T-helper 2 cell treated with Interferon-gamma antibody and Interleukin-4, amounts not matched to agents 5 μg/mL and 100 μg/mL, for 36 hours (primary cell): ENCODE measurements around the gene PTDSS2.

Source experiments
- DNase-seq: peaks from one replicate; pipeline ENCODE4 v3.0.0; 2021; ENCODE audit warnings: low spot score
- H3K27ac Mint-ChIP-seq: one replicate; pipeline ENCODE4 v1.8.0; 2021; ENCODE audit warnings: mild to moderate bottlenecking, mixed read lengths
- H3K27me3 Mint-ChIP-seq: one replicate; pipeline ENCODE4 v1.8.0; 2021; ENCODE audit warnings: low read depth, mixed read lengths
- H3K36me3 Mint-ChIP-seq: one replicate; pipeline ENCODE4 v1.8.0; 2021; ENCODE audit warnings: low read depth, mixed read lengths
- H3K4me1 Mint-ChIP-seq: one replicate; pipeline ENCODE4 v1.8.0; 2021; ENCODE audit warnings: low read depth, mixed read lengths
- H3K4me3 Mint-ChIP-seq: one replicate; pipeline ENCODE4 v1.8.0; 2022; ENCODE audit warnings: mild to moderate bottlenecking, moderate library complexity, mixed read lengths
- H3K9me3 Mint-ChIP-seq: one replicate; pipeline ENCODE4 v1.8.0; 2021; ENCODE audit warnings: mixed read lengths

The PTDSS2 gene

DNA sequence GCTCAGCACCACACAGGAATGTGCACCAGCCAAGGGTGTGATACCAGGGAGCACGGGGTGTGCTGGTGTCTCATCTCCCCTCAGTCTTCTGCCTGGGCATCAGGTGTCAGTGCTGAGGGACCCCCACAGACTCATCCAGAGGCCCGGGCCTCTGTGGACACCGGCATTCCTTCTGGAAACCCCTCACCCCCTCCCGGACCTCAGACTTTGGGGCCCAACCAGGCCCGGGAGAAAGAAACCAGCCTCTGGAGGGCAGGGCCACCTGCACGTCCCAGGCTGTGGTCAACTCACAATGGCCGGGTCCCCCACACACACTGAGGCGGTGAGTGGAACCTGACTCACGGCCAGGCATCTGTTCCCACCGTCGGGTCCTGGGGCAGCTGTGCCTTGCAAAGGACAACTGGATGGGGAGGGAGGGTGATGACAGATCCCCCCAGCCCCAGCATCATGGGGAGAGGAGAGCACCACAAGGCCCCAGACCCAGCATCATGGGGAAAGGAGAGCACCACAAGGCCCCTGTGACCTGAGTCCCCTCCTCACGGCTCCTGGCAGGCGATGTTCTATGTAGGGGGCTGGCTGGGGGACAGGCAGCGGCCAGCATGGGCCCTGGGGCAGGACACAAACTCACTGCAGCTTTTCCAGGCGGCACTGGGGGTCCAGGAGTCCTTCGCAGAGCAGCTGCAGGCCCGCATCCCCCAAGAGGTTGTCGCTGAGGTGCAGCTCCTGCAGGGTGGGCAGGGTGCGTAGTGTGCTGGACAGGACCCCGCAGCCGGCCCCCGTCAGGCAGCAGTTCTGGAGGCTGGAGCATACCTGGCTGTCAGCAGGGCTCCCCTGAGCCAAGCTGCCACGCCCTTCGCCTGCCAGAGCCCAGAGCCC, 49.4 kb downstream of the PTDSS2 start:
- peaks cover 5% of the 10 kb centered on the region for H3K4me1 Mint-ChIP-seq
- no peak for DNase-seq
- H3K36me3 Mint-ChIP-seq, result peaks cover 30% of the 10 kb centered on the region
- H3K9me3 Mint-ChIP-seq, result no peaks in the 10 kb centered on the region
- H3K27ac Mint-ChIP-seq, result no peak overlapping the region
- no peak overlapping the region for H3K4me3 Mint-ChIP-seq
- H3K27me3 Mint-ChIP-seq, result no peaks in the 10 kb centered on the region

DNA sequence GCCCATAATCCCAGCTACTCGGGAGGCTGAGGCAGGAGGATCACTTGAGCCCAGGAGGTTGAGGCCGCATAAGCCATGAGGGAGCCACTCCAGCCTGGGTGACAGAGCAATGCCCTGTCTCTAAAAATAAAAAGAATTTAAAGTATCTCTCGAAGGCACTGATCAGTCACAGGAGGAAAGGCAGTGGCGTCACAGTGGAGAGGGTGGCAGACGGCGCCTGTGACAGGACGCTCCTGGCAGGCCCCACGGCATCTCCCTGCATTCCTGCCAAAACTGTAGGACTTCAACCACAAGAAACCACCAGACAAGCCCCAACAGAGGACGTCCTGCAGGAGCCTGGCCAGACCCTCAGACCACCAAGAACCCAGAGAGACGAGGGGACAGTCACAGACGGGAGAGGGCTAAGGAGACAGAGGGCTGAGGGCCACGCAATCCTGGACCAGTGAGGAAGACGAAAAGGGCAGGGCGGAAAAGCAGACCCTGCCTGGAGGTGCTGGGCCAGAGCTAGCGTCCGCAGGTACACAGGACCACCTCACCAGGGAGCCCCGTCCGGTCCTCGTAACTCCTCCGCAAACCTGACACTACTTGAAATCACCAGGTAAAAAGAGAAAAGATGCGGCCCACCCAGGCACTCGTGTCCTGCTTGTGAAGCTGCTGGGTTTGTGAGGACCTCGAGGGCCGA, 51.1 kb downstream of the PTDSS2 start:
- Mint-ChIP-seq H3K27me3 (no peaks in the 10 kb centered on the region), H3K36me3 (peaks cover 28% of the 10 kb centered on the region), H3K4me3 (no peak overlapping the region), H3K27ac (no peak overlapping the region), H3K9me3 (no peaks in the 10 kb centered on the region), H3K4me1 (peaks cover 19% of the 10 kb centered on the region)
- DNase-seq, result no peak

DNA sequence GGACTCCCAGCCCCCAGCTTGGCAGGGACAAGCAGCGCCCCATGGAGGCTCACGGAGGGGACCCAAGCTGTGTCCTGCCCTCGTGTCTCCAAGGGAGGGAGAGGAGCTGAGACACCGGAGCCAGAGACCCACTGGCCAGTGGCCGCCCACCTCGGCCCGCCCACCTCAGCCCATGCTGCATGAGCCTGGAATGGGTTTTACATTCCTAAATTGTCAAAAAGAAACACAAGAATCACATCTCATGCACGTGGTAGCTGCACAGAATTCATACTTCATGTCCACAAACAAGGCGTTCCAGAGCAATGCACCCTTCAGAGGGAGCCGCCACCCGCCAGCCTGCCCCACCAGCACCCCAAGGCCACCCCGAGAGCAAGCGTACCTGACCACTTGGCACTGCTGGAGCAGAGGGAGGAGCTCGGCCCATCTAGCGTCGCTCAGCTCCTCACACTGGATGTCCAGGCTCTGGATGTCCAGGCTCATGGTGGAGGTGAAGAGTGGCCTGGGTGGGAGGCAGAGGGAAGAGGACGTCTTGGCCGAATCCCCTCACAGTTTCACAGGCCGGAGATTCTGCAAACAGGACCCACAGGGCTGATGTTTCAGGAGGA, 51.7 kb downstream of the PTDSS2 start:
- H3K4me1 Mint-ChIP-seq, result peaks cover 19% of the 10 kb centered on the region
- H3K27ac Mint-ChIP-seq, result peak overlapping the region; percentile 65
- H3K9me3 Mint-ChIP-seq, result no peaks in the 10 kb centered on the region
- peak overlapping the region; percentile 24 for H3K4me3 Mint-ChIP-seq
- DNase-seq, result no peak
- H3K36me3 Mint-ChIP-seq, result peaks cover 28% of the 10 kb centered on the region
- no peaks in the 10 kb centered on the region for H3K27me3 Mint-ChIP-seq

DNA sequence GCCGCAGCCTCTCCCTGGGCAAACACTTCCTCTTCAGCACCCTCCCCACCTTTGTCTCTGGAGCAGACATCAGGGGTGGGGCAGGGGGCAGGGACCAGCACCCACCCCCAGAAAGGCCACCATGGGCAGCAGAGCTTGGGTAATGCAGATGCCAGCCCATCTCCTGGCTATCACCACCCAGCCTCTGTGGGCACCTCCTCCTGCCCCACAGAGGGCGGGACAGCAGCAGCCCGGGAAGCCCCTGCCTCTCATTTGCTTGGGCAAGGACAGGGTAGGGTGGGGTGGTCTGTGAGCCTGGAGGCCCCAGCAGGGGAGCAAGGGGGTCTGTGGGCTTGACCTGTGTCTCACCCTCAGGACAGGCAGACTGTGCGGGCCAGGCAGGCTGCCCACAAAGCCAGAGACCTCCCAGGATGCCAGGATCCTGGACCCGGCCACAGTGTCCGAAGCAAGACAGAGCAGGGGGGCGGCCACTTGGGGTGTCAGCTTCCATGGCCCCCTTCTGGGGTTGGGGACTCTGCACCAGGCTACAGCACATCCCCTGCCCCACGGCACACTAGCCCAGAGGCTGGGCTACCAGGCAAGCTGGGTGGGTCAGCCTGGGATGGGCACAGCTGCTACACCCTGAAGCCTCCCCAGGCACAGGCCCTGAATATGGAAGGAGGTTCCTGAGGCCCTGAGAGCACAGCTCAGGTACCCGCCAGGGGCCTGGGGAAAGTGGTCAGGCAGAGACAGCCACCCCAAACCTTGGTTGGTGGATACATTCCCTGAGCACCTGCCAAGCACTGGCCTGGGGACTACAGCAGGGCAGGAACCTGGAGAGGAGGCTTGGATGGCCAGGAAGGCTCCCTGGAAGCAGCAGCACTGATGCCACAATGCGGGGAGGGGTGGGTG, 52.5 kb downstream of the PTDSS2 start:
- peaks cover 19% of the 10 kb centered on the region for H3K4me1 Mint-ChIP-seq
- H3K9me3 Mint-ChIP-seq, result no peaks in the 10 kb centered on the region
- peaks cover 21% of the 10 kb centered on the region for H3K36me3 Mint-ChIP-seq
- no peaks in the 10 kb centered on the region for H3K27me3 Mint-ChIP-seq
- DNase-seq, result no peak
- peak overlapping the region; percentile 55 for H3K27ac Mint-ChIP-seq
- H3K4me3 Mint-ChIP-seq, result peak overlapping the region; percentile 5

DNA sequence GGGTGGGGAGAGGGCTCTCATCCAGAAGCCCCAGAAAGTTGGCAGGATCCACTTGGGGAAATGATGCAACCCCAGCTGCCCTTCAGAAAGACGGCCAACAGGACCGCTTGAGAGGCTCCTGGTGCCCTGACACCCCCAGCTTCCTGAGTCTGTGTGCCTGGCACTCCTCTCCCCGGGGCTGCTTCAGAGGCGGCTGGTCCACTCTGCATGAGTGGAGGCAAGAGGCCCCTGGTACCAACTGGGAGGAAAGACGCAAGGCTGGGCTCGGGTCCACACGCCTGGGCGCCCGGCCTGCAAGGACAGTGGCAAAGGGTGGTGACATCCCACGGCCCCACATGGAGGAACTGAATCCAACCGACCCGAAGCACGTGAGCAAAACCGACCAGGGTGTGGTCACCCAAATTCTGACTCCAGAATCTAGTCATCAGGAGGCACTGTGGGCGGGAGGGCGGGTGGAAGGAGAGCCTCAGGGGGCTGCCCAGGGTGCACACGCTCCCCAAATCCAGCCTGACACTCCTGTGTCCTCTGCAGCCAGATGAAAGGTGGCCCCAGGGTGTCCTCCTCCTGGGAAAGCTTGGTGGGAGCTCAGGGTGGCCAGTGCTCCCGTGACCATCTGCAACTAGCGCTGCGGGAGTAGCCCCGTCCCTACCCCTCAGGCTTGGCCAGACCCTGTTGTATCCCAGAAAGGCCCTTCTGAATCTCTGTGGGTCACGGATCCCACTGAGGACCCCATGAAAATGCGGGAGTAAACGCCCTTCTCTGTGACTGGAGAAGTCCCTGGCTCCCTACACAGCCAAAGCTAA, 53.3 kb downstream of the PTDSS2 start:
- peaks cover 23% of the 10 kb centered on the region for H3K4me1 Mint-ChIP-seq
- peaks cover 14% of the 10 kb centered on the region for H3K36me3 Mint-ChIP-seq
- peak; percentile 13 for DNase-seq
- peak overlapping the region; percentile 58 for H3K4me3 Mint-ChIP-seq
- H3K27me3 Mint-ChIP-seq, result no peaks in the 10 kb centered on the region
- H3K27ac Mint-ChIP-seq, result peak overlapping the region; percentile 62
- no peaks in the 10 kb centered on the region for H3K9me3 Mint-ChIP-seq

DNA sequence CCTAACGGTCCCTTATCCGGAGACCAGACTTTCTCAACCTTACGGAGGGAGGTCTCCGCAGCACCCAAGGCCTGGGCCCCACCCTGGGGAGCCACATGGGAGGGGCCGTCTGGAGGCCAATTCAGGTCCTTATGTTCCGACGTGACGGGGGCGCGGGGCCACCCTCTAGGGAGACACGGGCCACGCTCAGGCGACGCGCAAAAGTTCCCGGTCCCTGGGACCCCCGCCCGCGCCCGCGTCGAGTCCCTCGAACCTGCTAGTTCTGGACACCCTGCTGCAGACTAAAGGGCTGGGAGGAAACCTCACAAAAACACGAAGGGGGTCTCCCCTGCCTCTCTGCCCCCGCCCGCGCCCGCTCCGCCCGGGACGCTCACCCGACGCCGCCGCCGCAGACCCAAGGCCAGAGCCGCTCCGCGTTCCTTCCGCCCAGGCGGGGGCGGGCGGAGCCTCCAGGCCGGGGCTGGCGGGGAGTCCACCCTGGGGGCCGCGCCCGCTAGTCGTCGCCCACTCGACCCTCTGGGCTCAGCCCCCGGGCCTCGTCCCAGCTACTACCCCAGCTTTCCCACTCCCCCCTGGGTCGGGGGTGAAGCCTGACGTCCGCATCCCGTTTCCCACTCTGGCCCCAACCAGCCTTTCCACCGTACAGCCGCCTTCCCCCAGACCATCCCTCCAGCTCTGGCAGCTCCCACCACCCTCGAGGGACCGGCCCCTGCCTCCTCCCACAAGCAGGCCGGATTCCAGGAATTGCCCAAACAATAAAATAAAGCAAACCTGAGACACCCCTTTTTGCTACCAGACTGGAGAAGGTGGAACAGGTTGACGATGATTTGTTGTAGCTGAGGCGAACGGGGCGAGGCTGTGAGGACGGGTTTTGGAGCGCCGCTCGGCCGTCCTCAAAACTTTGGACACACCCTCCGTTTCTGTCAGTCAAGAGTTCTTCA, 54.2 kb downstream of the PTDSS2 start:
- Mint-ChIP-seq H3K4me1 (peaks cover 23% of the 10 kb centered on the region), H3K27me3 (no peaks in the 10 kb centered on the region), H3K27ac (peak overlapping the region; percentile 100), H3K4me3 (peak overlapping the region; percentile 98), H3K9me3 (no peaks in the 10 kb centered on the region), H3K36me3 (peaks cover 18% of the 10 kb centered on the region)
- DNase-seq, result peak; percentile 29

DNA sequence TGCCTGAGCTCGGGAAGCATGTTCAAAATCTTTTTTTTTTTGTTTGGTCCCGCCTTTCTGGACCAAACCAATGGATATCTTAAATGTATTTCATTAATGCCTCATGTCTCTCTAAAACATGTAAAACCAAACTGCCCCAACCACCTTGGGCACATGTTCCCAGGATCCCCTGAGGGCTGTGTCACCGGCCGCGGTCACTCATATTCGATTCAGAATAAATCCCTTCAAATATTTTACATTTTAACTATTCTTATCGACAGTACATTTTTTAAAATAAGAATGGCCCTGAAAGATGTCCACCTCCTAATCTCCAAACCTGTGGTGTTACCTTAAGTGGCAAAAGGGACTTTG, 54.9 kb downstream of the PTDSS2 start:
- Mint-ChIP-seq H3K27ac (peak overlapping the region; percentile 100), H3K27me3 (no peaks in the 10 kb centered on the region), H3K4me3 (peak overlapping the region; percentile 98), H3K9me3 (no peaks in the 10 kb centered on the region), H3K36me3 (peaks cover 22% of the 10 kb centered on the region), H3K4me1 (peaks cover 23% of the 10 kb centered on the region)
- no peak for DNase-seq

DNA sequence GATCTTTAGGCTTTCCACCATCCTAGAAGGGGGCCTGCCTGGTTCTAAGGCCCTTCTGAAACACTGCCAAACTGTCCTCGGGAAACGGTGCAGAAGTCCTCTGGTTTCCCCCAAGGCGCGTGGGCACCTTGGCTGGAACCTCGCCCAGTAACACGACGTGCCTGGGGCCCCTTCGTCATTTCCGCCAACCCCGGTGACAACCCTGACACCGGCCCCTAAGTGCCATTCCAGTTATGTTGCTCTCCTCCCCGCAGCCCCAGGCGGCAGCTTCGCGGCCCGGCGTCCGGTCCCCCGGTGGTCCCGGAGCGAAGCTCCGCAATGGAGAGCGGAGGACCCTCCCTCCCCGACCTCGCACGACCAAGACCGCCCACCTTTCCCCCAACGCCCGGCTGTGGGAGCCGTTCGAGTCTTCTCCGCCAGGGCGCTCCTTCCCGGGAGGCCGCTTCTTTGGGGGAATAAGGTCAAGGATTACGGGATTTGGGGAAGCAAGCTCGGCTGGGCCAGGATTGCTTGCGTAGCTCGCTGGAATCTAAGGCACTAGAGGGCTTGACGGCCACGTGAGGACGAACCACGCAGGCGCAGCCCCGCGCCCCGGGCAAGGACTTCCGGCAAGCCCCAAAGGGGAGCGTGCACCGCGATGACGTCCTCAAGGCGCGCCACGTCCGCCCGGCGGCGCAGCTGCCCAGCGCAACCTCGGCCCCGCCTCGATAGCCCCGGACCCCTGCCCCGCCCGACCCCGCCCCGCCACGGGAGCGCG, 56.3 kb downstream of the PTDSS2 start:
- H3K4me3 Mint-ChIP-seq, result peak overlapping the region; percentile 98
- peaks cover 23% of the 10 kb centered on the region for H3K4me1 Mint-ChIP-seq
- no peaks in the 10 kb centered on the region for H3K9me3 Mint-ChIP-seq
- H3K36me3 Mint-ChIP-seq, result peaks cover 18% of the 10 kb centered on the region
- peak; percentile 97 for DNase-seq
- H3K27ac Mint-ChIP-seq, result peak overlapping the region; percentile 100
- no peaks in the 10 kb centered on the region for H3K27me3 Mint-ChIP-seq

DNA sequence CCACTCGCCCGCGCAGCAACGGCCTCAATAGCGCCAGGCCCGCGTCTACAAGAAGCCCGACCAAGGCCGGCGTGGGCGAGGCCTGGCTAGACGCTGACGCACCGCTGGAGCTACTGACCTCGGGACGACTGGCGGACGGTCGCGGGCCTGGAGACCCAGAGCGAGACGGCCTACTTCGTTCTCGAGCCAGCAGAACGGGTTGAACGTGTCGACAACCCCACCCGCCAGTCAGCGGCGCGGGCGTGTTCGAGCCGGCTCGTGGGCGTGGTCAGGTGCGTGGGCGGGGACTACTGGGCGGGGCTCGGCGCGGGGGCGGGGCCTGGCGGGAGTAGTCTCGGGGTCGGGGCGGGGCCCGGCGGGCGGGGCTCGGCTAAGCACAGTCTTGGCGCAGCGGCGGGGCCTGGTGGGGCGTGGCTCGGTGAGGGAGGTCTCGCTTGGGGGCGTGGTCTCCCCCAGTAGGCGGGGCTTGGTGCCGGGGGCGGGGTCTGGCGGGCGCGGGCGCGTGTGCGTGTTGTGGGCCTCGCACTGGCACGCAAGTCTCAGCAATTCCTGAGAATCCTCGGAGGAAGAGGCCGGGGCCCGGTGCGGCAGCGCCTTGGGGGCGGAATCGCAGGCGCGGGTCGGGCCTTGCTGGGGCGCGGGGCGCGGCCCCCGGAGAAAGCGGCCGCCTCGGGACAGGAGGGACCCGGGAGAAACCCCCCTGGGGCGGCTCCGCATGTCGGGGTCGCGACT, 57.1 kb downstream of the PTDSS2 start, which contains the start of gene RNH1:
Gene RNH1 (minus strand): TSS at position 248 of the 732 bp plus-strand sequence. CDS start 5,080 bp downstream, outside the sequence.
- no peaks in the 10 kb centered on the region for H3K9me3 Mint-ChIP-seq
- H3K4me3 Mint-ChIP-seq, result peak within 1 kb of the TSS; percentile 98
- peaks cover 23% of the 10 kb centered on the region for H3K4me1 Mint-ChIP-seq
- peaks cover 20% of the 10 kb centered on the region for H3K36me3 Mint-ChIP-seq
- peak within 1 kb of the TSS; percentile 100 for H3K27ac Mint-ChIP-seq
- H3K27me3 Mint-ChIP-seq, result no peaks in the 10 kb centered on the region
- DNase-seq, result peak; percentile 98

DNA sequence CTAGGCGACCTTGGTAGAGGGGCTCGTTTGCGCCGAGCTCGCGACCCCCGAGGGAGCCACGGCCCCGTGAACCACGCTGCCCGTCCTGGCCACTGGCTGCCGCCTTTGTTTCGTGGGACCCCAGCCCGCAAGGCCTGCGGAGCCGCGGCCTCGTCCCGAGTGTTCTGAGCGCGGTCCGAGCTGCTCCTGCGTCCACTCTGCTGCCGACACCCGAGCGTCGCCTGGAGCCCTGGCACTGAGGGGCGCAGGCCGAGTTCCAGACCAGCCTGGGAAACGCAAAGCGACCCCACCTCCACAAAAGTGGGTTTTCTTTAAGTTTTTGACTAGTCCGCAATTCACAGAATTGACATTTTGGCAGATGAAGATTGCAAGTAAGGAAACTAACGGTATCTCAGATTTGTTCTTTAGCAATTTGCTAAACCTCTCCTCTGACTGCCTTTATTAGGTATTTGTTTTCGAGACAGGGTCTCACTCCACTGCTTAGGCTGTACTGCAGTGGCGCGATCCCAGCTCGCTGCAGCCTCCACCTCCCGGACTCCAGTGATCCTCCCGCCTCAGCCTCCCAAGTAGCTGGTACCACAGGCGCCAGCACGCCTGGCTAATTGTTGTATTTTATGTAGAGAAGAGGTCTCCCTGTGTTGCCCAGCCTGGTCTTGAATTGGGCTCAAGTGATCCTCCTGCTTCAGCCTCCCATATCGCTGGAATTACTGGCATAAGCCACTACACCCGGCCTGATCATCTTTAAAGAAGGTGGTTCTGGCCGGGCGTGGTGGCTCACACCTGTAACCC, 57.8 kb downstream of the PTDSS2 start:
- Mint-ChIP-seq H3K9me3 (no peaks in the 10 kb centered on the region), H3K4me1 (peaks cover 23% of the 10 kb centered on the region), H3K27ac (peak overlapping the region; percentile 57), H3K27me3 (no peaks in the 10 kb centered on the region), H3K36me3 (peaks cover 22% of the 10 kb centered on the region), H3K4me3 (peak overlapping the region; percentile 76)
- DNase-seq, result no peak
